Pulmonary artery endothelial cell (primary cell): ENCODE measurements around the gene CAPN3. TPM values are rescaled to one million over a fixed set of nuclear protein-coding genes. Genes with fewer than 3 reads are reported as not detected.
"Not testable (repeated sequence)": the region's sequence is repeated elsewhere in the genome, so short reads cannot be mapped to it uniquely, and the experiment has no call there.

Experiments used
- DNase-seq: peaks from one replicate; pipeline ENCODE4 v3.0.0-alpha.2; 2011; ENCODE audit warnings: low read depth, low spot score
- total RNA-seq: library from RNA; depleted of rRNA; stranded (reverse); fragments of >200 nt; gene quantifications from 2 replicates; pipeline ENCODE4 v1.2.3, GENCODE V29; 2014

The CAPN3 gene
- 0.21 and 0.26 TPM in 2 replicates for total RNA-seq

GRCh38 chr15:42359249-42359648 is at the start of gene CAPN3:
Gene CAPN3 (plus strand): TSS chr15:42359501. CDS start chr15:42359806, 305 bp downstream.
- no peak for DNase-seq

GRCh38 chr15:42313463-42313862 is 45.8 kb upstream of the CAPN3 start:
- no peak for DNase-seq

- no peak for DNase-seq
These were observed 44.5 kb upstream of the CAPN3 start for GRCh38 chr15:42314818-42315217.

- no peak for DNase-seq
These were observed 43.8 kb upstream of the CAPN3 start for GRCh38 chr15:42315521-42315920.

GRCh38 chr15:42316282-42316805 is 43.0 kb upstream of the CAPN3 start:
- not testable (repeated sequence) for DNase-seq

GRCh38 chr15:42319206-42319605 is 40.1 kb upstream of the CAPN3 start:
- no peak for DNase-seq

GRCh38 chr15:42324308-42324707 is 35.0 kb upstream of the CAPN3 start:
- DNase-seq: no peak

- DNase-seq: no peak
These were observed 30.1 kb upstream of the CAPN3 start for GRCh38 chr15:42329161-42329560.

GRCh38 chr15:42329992-42330391 is 29.3 kb upstream of the CAPN3 start:
- no peak for DNase-seq

- no peak for DNase-seq
These were observed 28.1 kb upstream of the CAPN3 start for GRCh38 chr15:42331235-42331634.

GRCh38 chr15:42332331-42332730 is 27.0 kb upstream of the CAPN3 start:
- DNase-seq: no peak

- no peak for DNase-seq
These were observed 24.2 kb upstream of the CAPN3 start for GRCh38 chr15:42335074-42335473.

- DNase-seq: not testable (repeated sequence)
These were observed 22.7 kb upstream of the CAPN3 start for GRCh38 chr15:42336650-42337049.

GRCh38 chr15:42337104-42337503 is 22.2 kb upstream of the CAPN3 start:
- not testable (repeated sequence) for DNase-seq

- no peak for DNase-seq
These were observed 20.8 kb upstream of the CAPN3 start for GRCh38 chr15:42338500-42338899.

- DNase-seq: no peak
These were observed 15.6 kb upstream of the CAPN3 start for GRCh38 chr15:42343596-42344232.

- DNase-seq: peak; percentile 11
These were observed 14.5 kb upstream of the CAPN3 start for GRCh38 chr15:42344763-42345162.

GRCh38 chr15:42345504-42345903 is 13.8 kb upstream of the CAPN3 start:
- no peak for DNase-seq

GRCh38 chr15:42348083-42348482 is 11.2 kb upstream of the CAPN3 start:
- no peak for DNase-seq

- no peak for DNase-seq
These were observed 10.1 kb upstream of the CAPN3 start for GRCh38 chr15:42349186-42349585.

GRCh38 chr15:42352401-42352800 is 6.9 kb upstream of the CAPN3 start:
- DNase-seq: no peak

GRCh38 chr15:42353061-42353460 is 6.2 kb upstream of the CAPN3 start:
- no peak for DNase-seq

- no peak for DNase-seq
These were observed 4.5 kb upstream of the CAPN3 start for GRCh38 chr15:42354824-42355223.

GRCh38 chr15:42355291-42355690 is 4.0 kb upstream of the CAPN3 start:
- DNase-seq: no peak
